Prostate gland (tissue), 2 donors: Measurements from ENCODE around the gene TMEM222. TPM values are rescaled to one million over a fixed set of nuclear protein-coding genes. Genes with fewer than 3 reads are reported as not detected.
A peak's percentile ranks its signal among the peaks of the same experiment; 100 is the strongest.
"Not testable (repeated sequence)": the region's sequence is repeated elsewhere in the genome, so short reads cannot be mapped to it uniquely, and the experiment has no call there.

ENCODE experiments used
- DNase-seq: peaks from one replicate; pipeline ENCODE4 v3.0.0-alpha.2; 2019; ENCODE audit warnings: low spot score
- H3K27ac ChIP-seq, 2 donors: fragments of 200-600 bp; sonication (generic); 2 replicates each; pipeline ENCODE4 v1.5.1; 2017 to 2019
- H3K27me3 ChIP-seq: fragments of 200-600 bp; sonication (generic); replicated peaks from 2 replicates; pipeline ENCODE4 v1.5.1; 2019; ENCODE audit not compliant: insufficient read depth
- H3K36me3 ChIP-seq, 2 donors: fragments of 200-600 bp; sonication (generic); 1 replicate in 1 of 2; 2 replicates in 1 of 2; pipeline versions ENCODE4 v1.5.1 to v1.8.1; 2017 to 2019
- H3K4me1 ChIP-seq: fragments of 200-600 bp; sonication (generic); replicated peaks from 2 replicates; pipeline ENCODE4 v1.5.1; 2019
- H3K4me3 ChIP-seq, 2 donors: fragments of 200-600 bp; sonication (generic); 2 replicates each; pipeline ENCODE4 v1.5.1; 2017 to 2019
- H3K9me3 ChIP-seq: fragments of 200-600 bp; sonication (generic); 2 replicates; pipeline ENCODE4 v1.5.1; 2017
- POLR2A ChIP-seq: fragments of 450-650 bp; IDR thresholded peaks from one replicate; pipeline ENCODE4 v1.6.1; 2016; ENCODE audit warnings: antibody characterized with exemption, mild to moderate bottlenecking
- POLR2AphosphoS5 ChIP-seq: sonication (generic); formaldehyde crosslinking; IDR thresholded peaks from one replicate; pipeline ENCODE4 v1.6.1; 2017; ENCODE audit warnings: antibody characterized with exemption
- WGBS: methylation state at CpG from one replicate; pipeline ENCODE4 v1.1.5; 2018; 5-methylcytosine and 5-hydroxymethylcytosine counted together
- intact Hi-C: fragments of 100-400 bp; cut with DNase I; formaldehyde crosslinking; loops from one replicate; pipeline ENCODE4 v1.14.2; 2022
- total RNA-seq, 2 donors: library from RNA; depleted of rRNA; stranded (reverse); fragments of >200 nt; gene quantifications; one replicate each; pipeline ENCODE4 v1.1.0, GENCODE V29; 2016
- TF ChIP-seq, protein P1 (sequence below), 4 experiments: fragments of 200-600 bp in 2 of 4; fragments of 450-650 bp in 2 of 4; sonication (generic) in 2 of 4; IDR thresholded peaks; 1 replicate in 3 of 4; 2 replicates in 1 of 4; pipeline ENCODE4 v1.5.1; 2016 to 2019; ENCODE audit warnings: antibody characterized with exemption in 4 of 4, mild to moderate bottlenecking in 2 of 4, moderate library complexity in 2 of 4

The TMEM222 gene
- total RNA-seq, 2 donors from 2014 or later, result 49.6 to 59.5 TPM

DNA sequence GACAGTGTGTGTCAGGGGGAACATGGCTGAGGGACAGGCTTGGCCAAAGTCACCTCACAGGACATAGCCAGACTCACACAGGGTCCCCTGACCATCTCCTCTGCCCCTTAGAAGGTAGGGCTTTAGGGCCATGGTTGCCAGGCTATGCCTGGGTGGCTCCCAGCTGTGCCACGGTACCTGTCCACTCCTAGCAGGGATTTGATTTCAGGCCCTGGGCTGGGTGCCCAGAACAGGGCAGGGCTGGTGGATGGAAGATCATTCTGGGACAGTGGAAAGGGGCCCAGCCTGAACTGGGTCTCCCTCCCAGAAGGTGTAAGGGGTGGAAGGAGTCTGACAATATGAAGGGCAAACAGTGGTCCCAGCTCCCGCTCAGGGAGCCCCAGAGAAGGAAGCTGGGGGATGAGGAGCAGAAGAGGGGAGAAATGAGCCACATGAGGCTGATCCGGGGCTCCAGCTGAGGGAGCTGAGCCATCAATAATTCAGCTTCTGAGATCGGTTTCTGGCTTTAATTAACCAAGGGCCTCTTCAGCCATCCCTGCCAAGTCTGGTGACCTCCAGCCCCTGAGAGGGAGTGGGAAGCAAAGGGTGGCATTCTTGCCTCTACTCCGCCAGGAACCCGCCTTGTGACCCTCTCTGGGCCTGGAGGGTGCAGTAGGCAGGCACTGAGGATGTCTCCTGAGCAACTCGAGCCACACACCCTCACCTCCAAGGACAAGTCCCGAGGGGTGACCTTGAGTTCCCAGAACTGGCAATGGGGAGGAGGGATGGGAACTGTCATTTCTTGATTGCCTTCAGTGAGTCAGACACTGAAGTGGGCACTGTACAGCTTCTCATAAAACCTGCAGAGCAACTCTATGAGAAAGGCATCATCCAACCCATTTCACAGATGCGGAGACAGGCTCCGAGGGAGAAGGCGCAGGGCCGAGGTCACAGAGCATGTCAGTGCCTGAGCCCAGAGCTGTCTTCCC, 59.1 kb downstream of the TMEM222 start:
- Histone ChIP-seq H3K36me3 (no peaks in the 10 kb centered on the region), H3K27ac (peak overlapping the region in 1 of 2 donors; percentile 48), H3K4me3 (no peak overlapping the region), H3K27me3 (no peaks in the 10 kb centered on the region), H3K9me3 (no peaks in the 10 kb centered on the region), H3K4me1 (peaks cover 4% of the 10 kb centered on the region)
- no peak for TF ChIP-seq POLR2AphosphoS5
- TF ChIP-seq, protein P1, sequence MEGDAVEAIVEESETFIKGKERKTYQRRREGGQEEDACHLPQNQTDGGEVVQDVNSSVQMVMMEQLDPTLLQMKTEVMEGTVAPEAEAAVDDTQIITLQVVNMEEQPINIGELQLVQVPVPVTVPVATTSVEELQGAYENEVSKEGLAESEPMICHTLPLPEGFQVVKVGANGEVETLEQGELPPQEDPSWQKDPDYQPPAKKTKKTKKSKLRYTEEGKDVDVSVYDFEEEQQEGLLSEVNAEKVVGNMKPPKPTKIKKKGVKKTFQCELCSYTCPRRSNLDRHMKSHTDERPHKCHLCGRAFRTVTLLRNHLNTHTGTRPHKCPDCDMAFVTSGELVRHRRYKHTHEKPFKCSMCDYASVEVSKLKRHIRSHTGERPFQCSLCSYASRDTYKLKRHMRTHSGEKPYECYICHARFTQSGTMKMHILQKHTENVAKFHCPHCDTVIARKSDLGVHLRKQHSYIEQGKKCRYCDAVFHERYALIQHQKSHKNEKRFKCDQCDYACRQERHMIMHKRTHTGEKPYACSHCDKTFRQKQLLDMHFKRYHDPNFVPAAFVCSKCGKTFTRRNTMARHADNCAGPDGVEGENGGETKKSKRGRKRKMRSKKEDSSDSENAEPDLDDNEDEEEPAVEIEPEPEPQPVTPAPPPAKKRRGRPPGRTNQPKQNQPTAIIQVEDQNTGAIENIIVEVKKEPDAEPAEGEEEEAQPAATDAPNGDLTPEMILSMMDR (IDR thresholded peaks at IDR 0.05), result no peak
- TF ChIP-seq POLR2A, result no peak
- no peak for DNase-seq
- 71% methylated on average over 12 of the region's 12 CpGs for WGBS
- intact Hi-C loops, result loop anchor here (10.0 kb wide), 1 partner anchor 276 kb away; no protein-coding TSS in a partner anchor

DNA sequence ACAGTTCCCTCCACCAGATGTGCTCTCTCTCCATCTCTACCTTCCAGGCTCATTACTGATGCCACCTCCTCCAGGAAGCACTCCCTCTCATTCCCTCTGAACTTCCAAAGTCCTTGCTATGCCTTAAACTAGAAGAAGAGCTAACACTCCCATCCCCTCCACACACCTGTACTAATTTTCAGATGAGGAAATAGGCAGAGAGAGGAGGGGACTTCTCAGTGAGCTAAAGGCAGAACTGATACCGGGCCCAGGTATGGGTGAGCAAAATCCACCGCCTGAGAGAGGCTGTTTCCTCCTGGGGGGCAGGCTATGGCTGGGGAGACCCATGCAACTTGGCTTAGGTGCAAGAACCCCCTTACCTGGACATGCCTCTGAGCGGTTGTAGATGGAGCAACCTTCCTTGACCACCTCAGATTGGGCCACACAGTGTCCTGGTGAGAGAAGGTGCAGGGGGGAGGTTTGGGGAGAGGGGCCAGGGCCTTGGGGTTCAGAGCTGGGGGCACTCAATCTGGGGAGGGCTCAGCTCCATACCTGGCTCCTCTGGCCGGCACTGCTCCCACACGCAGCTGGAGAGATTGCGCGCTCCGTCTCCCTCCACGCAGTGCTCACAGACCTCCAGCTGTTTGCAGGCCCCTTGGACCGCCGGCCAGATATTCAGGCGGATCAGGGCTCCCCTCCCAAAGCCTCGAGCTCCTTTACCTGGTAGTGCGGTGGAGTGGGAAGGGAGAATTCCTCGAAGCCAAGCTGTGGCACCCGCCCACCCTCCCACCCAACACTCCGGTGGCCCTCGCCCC, 60.2 kb downstream of the TMEM222 start:
- TF ChIP-seq, protein P1 (IDR thresholded peaks at IDR 0.05), result no peak
- TF ChIP-seq POLR2AphosphoS5 (no peak), POLR2A (no peak)
- no peak overlapping the region for H3K27ac ChIP-seq
- H3K9me3 ChIP-seq, result no peaks in the 10 kb centered on the region
- H3K4me1 ChIP-seq, result peaks cover 4% of the 10 kb centered on the region
- no peaks in the 10 kb centered on the region for H3K27me3 ChIP-seq
- 65% methylated on average over 18 of the region's 18 CpGs for WGBS
- H3K36me3 ChIP-seq, result no peaks in the 10 kb centered on the region
- DNase-seq, result no peak
- intact Hi-C loops, result loop anchor here (10.0 kb wide), 1 partner anchor 277 kb away; no protein-coding TSS in a partner anchor
- H3K4me3 ChIP-seq, result no peak overlapping the region

DNA sequence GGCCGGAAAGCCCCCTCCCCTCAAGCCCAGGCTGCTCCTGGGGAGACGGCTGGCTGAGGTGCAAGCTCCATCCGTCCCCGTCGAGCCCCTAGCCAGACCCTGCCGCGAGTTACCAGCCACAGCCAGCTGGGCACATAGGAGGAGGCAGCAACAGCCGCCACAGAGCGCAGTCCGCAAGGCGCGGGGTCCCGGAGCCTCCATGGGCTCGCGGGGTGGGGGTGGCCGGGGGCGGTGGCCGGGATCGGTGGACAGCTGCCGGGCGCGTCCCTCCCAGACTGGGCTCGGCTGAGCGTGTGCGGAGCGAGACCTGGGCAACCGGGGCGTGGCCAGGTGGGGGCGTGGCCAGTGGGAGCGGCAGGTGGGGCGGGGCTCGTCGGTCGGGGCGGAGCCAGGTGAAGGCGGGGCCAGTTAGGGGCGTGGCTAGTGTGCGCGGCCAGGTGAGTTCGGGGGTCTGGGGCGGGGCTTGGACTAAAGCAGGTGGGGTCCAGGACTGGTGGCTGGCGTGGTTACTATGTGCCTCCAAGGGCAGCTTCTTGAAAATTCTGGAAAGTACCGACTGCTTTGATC, 61.2 kb downstream of the TMEM222 start, which contains the start of gene CD164L2:
TSS of gene CD164L2 (minus strand) at position 295 of the 567 bp plus-strand sequence. CDS start at position 201, 94 bp downstream.
- intact Hi-C loops, result loop anchor here (10.0 kb wide), 1 partner anchor 278 kb away; no protein-coding TSS in a partner anchor
- Histone ChIP-seq H3K4me3 (peak within 1 kb of the TSS; percentile 21 to 41), H3K27me3 (no peaks in the 10 kb centered on the region), H3K27ac (peak within 1 kb of the TSS in 1 of 2 donors; percentile 30), H3K9me3 (no peaks in the 10 kb centered on the region), H3K36me3 (no peaks in the 10 kb centered on the region), H3K4me1 (peaks cover 4% of the 10 kb centered on the region)
- TF ChIP-seq POLR2AphosphoS5, result peak; percentile 68
- TF ChIP-seq, protein P1 (IDR thresholded peaks at IDR 0.05), result no peak
- peak; percentile 47 for TF ChIP-seq POLR2A
- DNase-seq, result peak; percentile 84
- WGBS, result 25% methylated on average over 12 of the region's 43 CpGs

DNA sequence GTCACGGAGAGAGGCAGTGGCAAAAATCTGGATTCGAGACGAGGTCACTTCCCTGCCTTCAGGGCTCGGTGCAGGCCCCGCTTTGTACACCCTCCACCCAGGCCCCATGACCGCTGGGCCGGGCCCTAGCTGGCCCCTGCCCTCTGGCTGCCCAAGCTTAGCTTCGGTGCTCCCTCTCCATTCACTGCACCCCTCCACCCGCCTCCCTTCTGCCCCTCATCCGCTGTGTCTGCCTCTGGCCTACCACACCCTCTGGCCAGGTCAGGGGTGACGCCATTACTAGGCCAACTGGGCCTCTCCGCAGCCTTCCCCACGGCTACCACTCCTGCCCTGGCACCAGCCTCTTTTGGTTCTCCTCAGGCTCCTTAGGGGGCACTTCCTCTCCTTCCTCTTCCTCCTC, 61.7 kb downstream of the TMEM222 start:
- 83% methylated on average over 13 of the region's 13 CpGs for WGBS
- Histone ChIP-seq H3K9me3 (no peaks in the 10 kb centered on the region), H3K4me3 (no peak overlapping the region), H3K4me1 (peaks cover 4% of the 10 kb centered on the region), H3K36me3 (no peaks in the 10 kb centered on the region), H3K27ac (no peak overlapping the region), H3K27me3 (no peaks in the 10 kb centered on the region)
- DNase-seq, result no peak
- no peak for TF ChIP-seq POLR2AphosphoS5
- TF ChIP-seq POLR2A, result no peak
- TF ChIP-seq, protein P1 (IDR thresholded peaks at IDR 0.05), result no peak
- intact Hi-C loops, result loop anchor here (10.0 kb wide), 1 partner anchor 279 kb away; no protein-coding TSS in a partner anchor

DNA sequence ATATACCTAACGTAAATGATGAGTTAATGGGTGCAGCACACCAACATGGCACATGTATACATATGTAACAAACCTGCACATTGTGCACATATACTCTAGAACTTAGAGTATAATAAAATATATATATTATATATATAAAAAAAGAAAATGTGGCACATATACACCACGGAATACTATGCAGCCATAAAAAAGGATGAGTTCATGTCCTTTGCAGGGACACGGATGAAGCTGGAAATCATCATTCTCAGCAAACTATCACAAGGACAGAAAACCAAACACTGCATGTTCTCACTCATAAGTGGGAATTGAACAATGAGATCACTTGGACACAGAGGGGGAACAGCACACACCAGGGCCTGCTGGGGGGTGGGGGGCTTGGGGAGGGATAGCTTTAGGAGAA, 62.8 kb downstream of the TMEM222 start:
- not testable (repeated sequence) for H3K4me1 ChIP-seq, H3K9me3 ChIP-seq, H3K27ac ChIP-seq, H3K4me3 ChIP-seq, H3K27me3 ChIP-seq, DNase-seq, H3K36me3 ChIP-seq
- intact Hi-C loops, result loop anchor here (10.0 kb wide), 1 partner anchor 280 kb away; no protein-coding TSS in a partner anchor
- WGBS, result 92% methylated on average over 3 of the region's 3 CpGs
